Frontal cortex (tissue), 4 donors: ENCODE data around the gene SERPINE2. TPM values are rescaled to one million over a fixed set of nuclear protein-coding genes. Genes with fewer than 3 reads are reported as not detected.

ENCODE experiments used
- DNase-seq, 2 donors: peaks; one replicate each; pipeline ENCODE4 v3.0.0; 2012; ENCODE audit warnings: low spot score in 2 of 2
- FAIRE-seq: peaks from 2 replicates; lab custom pipeline; 2012; peaks lifted over from hg19 to GRCh38; lab: Jason Lieb, UNC
- total RNA-seq: library from RNA; depleted of rRNA; stranded (reverse); fragments of >200 nt; gene quantifications from one replicate; pipeline ENCODE4 v1.2.3, GENCODE V29; 2014
- donor health status: control.
- donor health status: control.
- donor health status: control.

SERPINE2 gene
- total RNA-seq, 1 donor from 2014 or later = 36.3 TPM

- no peak for FAIRE-seq
Measured at GRCh38 chr2:224056889-224057288, 17.8 kb upstream of the SERPINE2 start.

DNA sequence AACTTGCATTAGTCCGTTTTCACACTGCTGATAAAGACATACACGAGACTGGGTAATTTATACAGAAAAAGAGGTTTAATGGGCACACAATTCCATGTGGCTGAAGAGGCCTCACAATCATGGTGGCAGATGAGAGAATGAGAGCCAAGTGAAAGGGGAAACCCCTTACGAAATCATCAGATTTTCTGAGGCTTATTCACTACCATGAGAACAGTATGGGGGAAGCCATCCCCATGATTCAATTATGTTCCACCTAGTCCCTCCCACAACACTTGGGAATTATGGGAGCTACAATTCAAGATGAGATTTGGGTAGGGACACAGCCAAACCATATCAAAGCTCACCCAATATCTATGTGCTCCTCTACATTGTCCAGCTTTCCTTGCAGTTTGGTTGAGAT lies 16.0 kb upstream of the SERPINE2 start:
- FAIRE-seq (no peak), DNase-seq (no peak)

More at GRCh38 chr2:224056889-224057288, 17.8 kb upstream of the SERPINE2 start:
- DNase-seq = no peak

DNA sequence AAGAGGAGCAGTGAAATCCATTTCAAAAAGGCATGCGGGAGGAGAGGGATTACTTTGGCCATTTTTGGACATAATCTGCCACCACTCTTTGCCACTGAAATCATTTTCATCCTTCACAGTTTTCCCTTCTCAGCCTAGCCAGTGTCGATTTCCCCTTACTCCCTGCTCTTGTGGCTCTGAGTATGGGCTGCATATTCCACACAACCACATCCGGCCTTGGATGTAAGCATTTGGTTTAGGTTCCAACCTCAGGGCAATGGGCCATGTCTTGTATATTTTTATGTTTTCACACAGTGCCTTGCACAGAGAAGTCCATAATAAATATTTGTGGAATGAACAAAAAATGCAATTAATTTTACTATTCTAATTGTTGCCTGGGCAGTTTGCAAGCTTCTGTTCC lies 7.7 kb upstream of the SERPINE2 start:
- FAIRE-seq = no peak
- DNase-seq = no peak

GRCh38 chr2:224042191-224042696 lies 3.2 kb upstream of the SERPINE2 start:
- peak in 1 of 2 donors; percentile 46 for DNase-seq
- FAIRE-seq = no peak

DNA sequence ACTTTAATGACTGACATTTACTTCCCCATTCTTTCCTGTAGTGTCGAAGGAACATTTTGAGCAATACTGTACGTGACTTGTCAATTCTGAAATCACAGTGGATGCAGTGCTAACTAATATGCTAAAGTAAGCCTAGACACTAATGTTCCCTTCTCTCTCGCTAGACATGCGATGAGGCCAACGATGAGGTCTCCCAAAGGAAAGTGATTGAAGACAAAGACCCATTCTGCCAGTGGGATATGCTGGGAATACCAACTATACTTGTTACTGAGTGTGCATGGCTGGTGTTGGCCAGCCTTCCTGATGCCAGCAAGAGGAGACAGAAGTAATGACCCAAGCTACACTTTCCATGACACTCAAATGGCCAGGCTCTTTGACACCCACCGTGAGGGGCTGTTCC lies 2.5 kb upstream of the SERPINE2 start:
- FAIRE-seq = no peak
- DNase-seq = peak in 1 of 2 donors; percentile 45

DNA sequence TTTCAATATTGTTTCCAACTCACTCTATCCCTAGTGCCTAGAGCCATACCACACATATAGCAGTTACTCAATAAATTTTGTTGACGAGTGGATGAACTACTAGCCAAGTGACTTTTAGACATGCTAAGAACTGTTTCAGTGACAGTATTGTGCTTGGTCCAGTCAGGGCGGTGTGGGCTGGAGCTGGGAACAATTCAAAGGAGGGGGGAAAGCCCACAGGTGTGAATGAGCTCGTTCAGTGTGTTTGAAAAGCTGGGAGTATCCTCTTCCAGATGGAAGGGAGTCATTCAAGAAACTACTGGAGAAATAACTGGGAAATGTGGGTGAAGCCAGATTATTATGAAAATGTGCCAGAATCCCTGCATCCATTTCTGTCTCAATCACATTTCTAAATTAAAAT lies 1.7 kb upstream of the SERPINE2 start:
- no peak for FAIRE-seq
- no peak for DNase-seq

DNA sequence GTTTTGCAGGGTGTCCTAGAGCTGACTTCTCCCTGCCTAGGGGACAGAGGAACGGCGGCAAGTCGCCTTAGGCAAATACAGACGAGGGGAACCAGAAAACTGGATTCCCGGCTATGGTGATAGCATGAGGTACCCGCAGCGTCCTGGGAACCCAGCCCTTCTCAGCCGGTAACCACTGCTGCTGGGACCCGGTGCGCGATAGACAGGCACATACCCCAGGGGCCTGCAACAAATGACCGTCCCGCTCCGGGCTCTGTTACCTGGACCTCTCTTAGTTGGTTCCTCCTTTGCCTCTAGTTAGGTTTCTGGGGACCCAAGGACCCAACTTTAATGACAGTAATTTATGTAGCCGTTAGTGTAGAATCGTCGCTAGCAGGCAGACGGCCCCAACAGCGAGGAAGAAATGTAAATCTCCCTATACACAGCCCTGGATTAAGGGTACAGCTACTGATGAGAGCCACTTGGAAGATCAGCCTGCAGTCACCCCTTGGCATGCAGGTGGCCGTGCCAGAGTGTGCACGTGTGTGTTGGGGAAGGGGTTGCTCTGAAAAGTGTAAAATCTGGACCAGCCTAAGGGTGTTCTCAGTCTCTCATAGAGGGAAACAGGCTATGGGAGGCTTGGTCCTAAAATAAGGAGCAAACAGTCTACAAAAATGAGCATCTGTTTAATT lies 819 bp upstream of the SERPINE2 start:
- FAIRE-seq (no peak), DNase-seq (no peak)

GRCh38 chr2:224038830-224039079 lies 331 bp downstream of the SERPINE2 start:
- DNase-seq (no peak), FAIRE-seq (no peak)

GRCh38 chr2:224038049-224038829 lies 847 bp downstream of the SERPINE2 start:
- FAIRE-seq = no peak
- peak in 1 of 2 donors; percentile 21 for DNase-seq

DNA sequence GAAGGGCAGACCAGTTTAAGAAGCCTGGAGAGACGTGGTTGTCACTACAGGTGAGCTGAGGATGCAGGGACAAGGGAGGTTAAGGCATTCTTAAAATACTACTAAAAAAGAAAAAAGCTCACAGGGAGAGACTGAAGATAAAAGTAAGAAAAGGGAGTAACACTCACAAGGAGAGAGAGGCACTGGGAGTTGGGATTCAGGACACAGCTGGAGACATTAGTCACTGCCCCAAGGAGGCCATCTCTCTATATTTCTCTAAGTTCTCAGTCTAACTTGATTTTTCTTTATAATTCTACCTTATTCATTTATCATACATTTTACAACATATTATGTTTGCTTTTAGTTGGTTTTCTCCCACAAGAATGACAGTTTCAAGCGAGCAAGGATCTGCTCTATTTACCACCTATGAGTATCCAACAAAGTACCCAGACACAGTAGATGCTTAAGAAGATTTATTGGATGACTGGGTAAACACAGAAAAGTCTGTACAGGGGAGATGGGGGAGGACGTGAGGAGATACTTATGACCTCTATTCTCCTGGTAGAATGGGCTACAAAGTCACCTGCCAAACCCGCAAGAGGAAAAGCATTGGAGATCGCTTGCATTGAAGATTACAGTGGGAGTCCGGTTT lies 2.2 kb downstream of the SERPINE2 start:
- no peak for FAIRE-seq
- no peak for DNase-seq

DNA sequence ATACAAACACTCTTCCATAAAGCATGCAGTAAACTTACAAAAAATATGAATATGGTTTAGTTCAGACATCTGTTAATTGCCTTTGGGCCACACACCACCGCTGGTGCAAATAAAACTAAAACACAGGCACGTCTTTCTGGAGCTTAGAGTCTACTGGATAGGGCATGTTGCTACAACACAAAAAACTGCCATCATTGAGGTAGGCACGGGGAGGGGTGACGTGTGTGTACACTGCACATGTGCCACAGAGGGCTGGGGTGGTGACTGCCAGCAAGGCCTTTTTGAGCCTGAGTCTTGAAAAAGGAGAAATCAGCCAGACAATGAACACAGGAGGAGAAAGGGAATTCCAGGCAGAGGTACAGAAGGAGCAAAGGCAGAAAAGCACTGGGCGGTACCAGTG lies 5.1 kb downstream of the SERPINE2 start:
- FAIRE-seq = no peak
- no peak for DNase-seq

DNA sequence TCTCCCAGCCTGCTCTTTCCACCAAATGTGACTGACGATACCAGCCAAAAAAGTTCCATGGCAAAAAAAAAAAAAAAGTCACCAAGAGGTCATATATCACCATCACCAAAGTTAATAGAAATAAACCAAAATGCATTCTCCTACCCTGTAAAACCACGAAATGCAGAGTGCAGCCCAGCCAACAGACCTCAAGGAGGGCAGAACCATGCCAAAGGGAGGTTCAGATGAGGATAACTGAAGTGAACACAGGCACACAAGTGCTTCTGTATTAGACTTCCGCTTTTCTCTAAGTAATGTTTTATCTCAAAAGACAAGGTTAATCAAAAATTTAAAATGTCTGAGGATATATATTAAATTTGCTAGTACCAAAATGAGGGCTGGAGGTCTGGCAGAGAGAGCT lies 5.5 kb downstream of the SERPINE2 start:
- DNase-seq (no peak), FAIRE-seq (no peak)

- no peak for FAIRE-seq
- no peak for DNase-seq
Measured at GRCh38 chr2:224032283-224032682, 6.8 kb downstream of the SERPINE2 start.

DNA sequence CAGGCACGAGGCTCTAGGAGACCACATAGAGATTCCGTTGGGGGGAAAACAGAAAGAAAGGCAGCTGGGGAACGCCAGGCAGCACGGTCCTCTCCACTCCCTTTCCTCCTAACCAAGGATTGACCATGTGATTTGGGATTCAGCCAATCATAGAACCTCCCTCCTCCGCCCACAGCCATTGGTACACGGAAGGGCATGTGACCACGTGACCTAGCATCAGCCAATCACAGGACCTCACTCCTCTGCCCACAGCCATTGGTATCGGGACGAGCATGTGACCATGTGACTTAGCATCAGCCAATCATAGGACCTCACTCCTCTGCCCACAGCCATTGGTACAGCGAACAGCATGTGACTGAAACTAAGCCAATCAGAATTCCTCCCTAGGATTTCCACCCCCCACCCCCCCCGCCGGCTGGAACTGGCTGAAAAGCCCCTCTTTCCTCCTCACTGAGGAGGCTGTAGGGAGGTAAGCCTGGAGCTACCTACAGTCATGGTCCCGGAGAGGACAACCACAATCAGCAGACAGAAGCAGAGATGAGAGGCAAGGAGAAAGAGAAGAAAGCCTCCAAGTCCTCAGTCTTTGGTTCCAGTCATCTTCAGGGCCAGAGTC lies 7.6 kb downstream of the SERPINE2 start:
- DNase-seq = no peak
- no peak for FAIRE-seq

- FAIRE-seq (no peak), DNase-seq (no peak)
Measured at GRCh38 chr2:224030786-224031185, 8.3 kb downstream of the SERPINE2 start.

- FAIRE-seq = no peak
- DNase-seq = no peak
Measured at GRCh38 chr2:224029876-224030275, 9.2 kb downstream of the SERPINE2 start.

GRCh38 chr2:224027931-224028330 lies 11.2 kb downstream of the SERPINE2 start:
- FAIRE-seq (no peak), DNase-seq (no peak)

- DNase-seq (no peak), FAIRE-seq (no peak)
Measured at GRCh38 chr2:224027070-224027469, 12.0 kb downstream of the SERPINE2 start.

- FAIRE-seq = no peak
Measured at GRCh38 chr2:224025874-224026273, 13.2 kb downstream of the SERPINE2 start.

DNA sequence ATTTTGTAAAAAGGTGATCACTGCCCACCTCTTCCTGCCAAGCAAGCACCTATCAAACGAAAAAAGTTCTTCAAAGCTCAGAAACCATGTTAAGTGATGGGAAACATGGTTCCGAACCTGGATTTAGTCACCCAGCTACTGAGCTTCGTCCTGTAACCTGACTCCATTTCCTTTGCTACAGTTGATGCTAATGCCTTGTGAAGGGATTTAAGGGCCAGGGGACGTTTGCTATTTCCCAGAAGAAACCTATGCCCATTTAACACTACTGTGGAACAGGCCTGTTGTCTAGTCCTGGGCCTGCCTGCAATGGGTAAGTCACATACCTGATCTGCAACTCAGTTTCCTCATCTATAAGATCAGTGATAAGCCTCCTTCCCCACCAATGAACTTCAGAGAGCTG lies 14.8 kb downstream of the SERPINE2 start:
- DNase-seq (no peak), FAIRE-seq (no peak)

More at GRCh38 chr2:224025874-224026273, 13.2 kb downstream of the SERPINE2 start:
- DNase-seq = no peak

GRCh38 chr2:224023188-224023587 lies 15.9 kb downstream of the SERPINE2 start:
- DNase-seq = no peak

More at GRCh38 chr2:224023188-224023587, 15.9 kb downstream of the SERPINE2 start:
- FAIRE-seq = no peak
